Gastroesophageal sphincter (tissue), 2 donors: ENCODE results near the gene CSMD2.

Experiments
- EP300 ChIP-seq: sonication (generic); formaldehyde crosslinking; IDR thresholded peaks from one replicate; pipeline ENCODE4 v1.6.1; 2017; ENCODE audit warnings: antibody characterized with exemption, mild to moderate bottlenecking
- POLR2AphosphoS5 ChIP-seq: sonication (generic); formaldehyde crosslinking; IDR thresholded peaks from one replicate; pipeline ENCODE4 v1.6.1; 2017; ENCODE audit warnings: antibody characterized with exemption

DNA sequence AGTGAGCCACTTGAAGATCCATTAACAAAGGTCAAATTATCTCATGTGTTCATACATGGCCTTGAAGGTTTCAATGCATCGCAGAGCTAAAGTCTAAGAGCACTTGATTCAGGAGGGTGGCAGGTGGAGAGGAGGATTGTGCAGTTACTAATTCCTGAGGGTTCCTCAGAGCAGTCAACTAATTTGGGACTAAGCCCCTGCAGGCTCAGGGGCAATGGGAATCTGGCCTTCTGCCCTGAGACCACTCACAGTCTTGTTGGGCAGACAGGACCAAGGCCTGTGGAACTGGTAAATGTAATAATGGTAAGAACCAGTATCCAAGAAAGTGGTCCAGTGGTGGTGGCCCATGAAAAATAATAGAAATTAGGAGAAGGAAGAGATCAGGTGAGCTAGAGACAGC, 428.5 kb downstream of the CSMD2 start:
- TF ChIP-seq POLR2AphosphoS5 (no peak), EP300 (no peak)
